ENCODE data around the gene PLEKHA6.
A peak's percentile ranks its signal among the peaks of the same experiment; 100 is the strongest.
"Not testable (repeated sequence)": the region's sequence is repeated elsewhere in the genome, so short reads cannot be mapped to it uniquely, and the experiment has no call there.

The PLEKHA6 gene

GRCh38 chr1:204238520-204238919, 121.2 kb downstream of the PLEKHA6 start:
- DNase-seq (ENCODE audit: low read depth in 2 of 2): not testable (repeated sequence)

GRCh38 chr1:204237515-204237914, 122.2 kb downstream of the PLEKHA6 start:
- not testable (repeated sequence) for DNase-seq (ENCODE audit: low read depth in 2 of 2)

- DNase-seq (ENCODE audit: low read depth in 2 of 2): no peak
Measured at GRCh38 chr1:204232526-204232925, 127.2 kb downstream of the PLEKHA6 start.

GRCh38 chr1:204230211-204230610, 129.5 kb downstream of the PLEKHA6 start:
- DNase-seq (ENCODE audit: low read depth in 2 of 2): no peak

- no peak for DNase-seq (ENCODE audit: low read depth in 2 of 2)
Measured at GRCh38 chr1:204228896-204229295, 130.8 kb downstream of the PLEKHA6 start.

- DNase-seq (ENCODE audit: low read depth in 2 of 2): no peak
Measured at GRCh38 chr1:204227996-204228785, 131.5 kb downstream of the PLEKHA6 start.

GRCh38 chr1:204227351-204227750, 132.4 kb downstream of the PLEKHA6 start:
- DNase-seq (ENCODE audit: low read depth in 2 of 2): no peak

- DNase-seq (ENCODE audit: low read depth in 2 of 2): no peak
Measured at GRCh38 chr1:204225841-204226735, 133.6 kb downstream of the PLEKHA6 start.

- no peak for DNase-seq (ENCODE audit: low read depth in 2 of 2)
Measured at GRCh38 chr1:204224655-204225054, 135.1 kb downstream of the PLEKHA6 start.

- no peak for DNase-seq (ENCODE audit: low read depth in 2 of 2)
Measured at GRCh38 chr1:204223129-204223860, 136.4 kb downstream of the PLEKHA6 start.

GRCh38 chr1:204222764-204223055, 137.0 kb downstream of the PLEKHA6 start:
- no peak for DNase-seq (ENCODE audit: low read depth in 2 of 2)

- no peak for DNase-seq (ENCODE audit: low read depth in 2 of 2)
Measured at GRCh38 chr1:204222006-204222763, 137.5 kb downstream of the PLEKHA6 start.

- no peak for DNase-seq (ENCODE audit: low read depth in 2 of 2)
Measured at GRCh38 chr1:204221271-204221670, 138.5 kb downstream of the PLEKHA6 start.

- DNase-seq (ENCODE audit: low read depth in 2 of 2): no peak
Measured at GRCh38 chr1:204219971-204220616, 139.6 kb downstream of the PLEKHA6 start.

- DNase-seq (ENCODE audit: low read depth in 2 of 2): no peak
Measured at GRCh38 chr1:204218552-204218951, 141.2 kb downstream of the PLEKHA6 start.

GRCh38 chr1:204217648-204218000, 142.1 kb downstream of the PLEKHA6 start:
- DNase-seq (ENCODE audit: low read depth in 2 of 2): no peak

GRCh38 chr1:204216880-204217647, 142.7 kb downstream of the PLEKHA6 start:
- no peak for DNase-seq (ENCODE audit: low read depth in 2 of 2)

- DNase-seq (ENCODE audit: low read depth in 2 of 2): no peak
Measured at GRCh38 chr1:204216236-204216635, 143.5 kb downstream of the PLEKHA6 start.

GRCh38 chr1:204213668-204214662, 145.8 kb downstream of the PLEKHA6 start, which contains the start of gene GOLT1A:
Gene GOLT1A, minus strand, starts transcription at chr1:204213988. Its CDS starts 82 bp downstream, at chr1:204213906.
- peak in 1 of 2 donors; percentile 14 for DNase-seq (ENCODE audit: low read depth in 2 of 2)

Measured in stimulated activated CD8-positive, alpha-beta memory T cell treated with anti-CD3 and anti-CD28 coated beads, Interleukin-7, amount 100 ng/mL, for 1 hour (primary cell).